GM18499 (cell line): ENCODE results near the gene SLC17A7.

Source experiments
- ATAC-seq: cut with Tn5 transposase; IDR thresholded peaks from one replicate; pipeline ENCODE4 v1.9.1; 2021; ENCODE audit warnings: moderate number of reproducible peaks; ENCODE audit not compliant: insufficient read depth, unreplicated experiment

SLC17A7 gene

GRCh38 chr19:49390131-49390928, 51.0 kb downstream of the SLC17A7 start:
- ATAC-seq = no peak

- no peak for ATAC-seq
Measured at GRCh38 chr19:49389406-49389805, 51.9 kb downstream of the SLC17A7 start.

GRCh38 chr19:49387936-49388372, 53.4 kb downstream of the SLC17A7 start, which contains the start of gene KASH5:
Gene KASH5 (plus strand): TSS chr19:49388249. CDS start chr19:49390884, 2,635 bp downstream.
- no peak for ATAC-seq

- ATAC-seq = no peak
Measured at GRCh38 chr19:49383599-49383998, 57.7 kb downstream of the SLC17A7 start.

GRCh38 chr19:49382639-49383038, 58.7 kb downstream of the SLC17A7 start:
- ATAC-seq = no peak

- ATAC-seq = no peak
Measured at GRCh38 chr19:49380391-49380790, 60.9 kb downstream of the SLC17A7 start.
